ENCODE results near the gene CD55. TPM values are rescaled to one million over a fixed set of nuclear protein-coding genes. Genes with fewer than 3 reads are reported as not detected.
A peak's percentile ranks its signal among the peaks of the same experiment; 100 is the strongest.

CD55 gene
- total and polyA plus RNA-seq, 4 donors = 160 to 293 (median 255) TPM

DNA sequence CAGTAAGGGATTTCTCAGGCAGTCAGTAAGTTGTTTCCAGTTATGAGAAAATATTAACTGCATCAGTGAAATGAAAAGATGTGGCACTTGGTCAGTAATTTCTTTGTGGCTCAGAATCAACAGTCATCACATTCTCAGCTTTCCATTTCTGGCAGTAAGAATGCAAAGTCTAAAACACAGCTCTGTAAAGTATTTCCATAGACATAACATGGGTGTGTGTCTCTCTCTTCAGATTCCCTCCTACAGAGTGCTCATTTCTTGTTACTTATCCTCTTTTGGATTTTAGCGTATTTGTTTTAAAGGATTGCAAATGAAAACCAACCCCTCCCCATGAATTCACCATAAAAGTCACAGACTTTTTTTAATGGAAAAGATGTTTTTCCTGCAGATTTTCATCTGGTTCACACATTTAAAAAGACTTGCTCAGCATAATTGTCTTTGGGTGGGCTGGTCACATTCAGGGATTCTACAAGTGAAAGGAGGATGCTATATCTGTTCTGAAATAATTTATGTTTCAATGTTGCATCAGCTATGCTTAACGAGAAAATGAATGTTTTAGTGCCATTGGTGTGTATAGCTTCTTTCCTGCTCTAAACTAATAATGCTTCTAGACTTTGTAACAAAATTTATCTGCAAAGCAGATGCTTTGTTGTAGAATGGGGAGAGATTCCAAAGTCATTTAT lies 34.6 kb upstream of the CD55 start:
- 82 to 88% methylated on average over 2 of the region's 2 CpGs for WGBS, 2 donors
- H3K9me3 ChIP-seq (ENCODE audit: control insufficient read depth in 4 of 4, insufficient read depth in 3 of 4, low read length in 3 of 4) = peaks cover 0 to 4% (median 0%) of the 10 kb centered on the region in 4 donors
- no peak for ATAC-seq (ENCODE audit: insufficient read depth, low FRiP score)
- TF ChIP-seq, protein P1, sequence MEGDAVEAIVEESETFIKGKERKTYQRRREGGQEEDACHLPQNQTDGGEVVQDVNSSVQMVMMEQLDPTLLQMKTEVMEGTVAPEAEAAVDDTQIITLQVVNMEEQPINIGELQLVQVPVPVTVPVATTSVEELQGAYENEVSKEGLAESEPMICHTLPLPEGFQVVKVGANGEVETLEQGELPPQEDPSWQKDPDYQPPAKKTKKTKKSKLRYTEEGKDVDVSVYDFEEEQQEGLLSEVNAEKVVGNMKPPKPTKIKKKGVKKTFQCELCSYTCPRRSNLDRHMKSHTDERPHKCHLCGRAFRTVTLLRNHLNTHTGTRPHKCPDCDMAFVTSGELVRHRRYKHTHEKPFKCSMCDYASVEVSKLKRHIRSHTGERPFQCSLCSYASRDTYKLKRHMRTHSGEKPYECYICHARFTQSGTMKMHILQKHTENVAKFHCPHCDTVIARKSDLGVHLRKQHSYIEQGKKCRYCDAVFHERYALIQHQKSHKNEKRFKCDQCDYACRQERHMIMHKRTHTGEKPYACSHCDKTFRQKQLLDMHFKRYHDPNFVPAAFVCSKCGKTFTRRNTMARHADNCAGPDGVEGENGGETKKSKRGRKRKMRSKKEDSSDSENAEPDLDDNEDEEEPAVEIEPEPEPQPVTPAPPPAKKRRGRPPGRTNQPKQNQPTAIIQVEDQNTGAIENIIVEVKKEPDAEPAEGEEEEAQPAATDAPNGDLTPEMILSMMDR (IDR thresholded peaks at IDR 0.05; ENCODE audit: control extremely low read depth, extremely low read depth) = no peak
- no peak overlapping the region for H3K27ac ChIP-seq (ENCODE audit: low read depth in 1 of 2, low read length in 1 of 2)
- H3K4me1 ChIP-seq (ENCODE audit: control insufficient read depth in 5 of 5, insufficient read depth in 5 of 5, low read length in 5 of 5) = peaks cover 0 to 7% (median 0%) of the 10 kb centered on the region in 5 donors
- no peaks in the 10 kb centered on the region for H3K36me3 ChIP-seq (ENCODE audit: control insufficient read depth in 4 of 4, insufficient read depth in 4 of 4, low read length in 4 of 4)
- DNase-seq = peak in 1 of 3 donors; percentile 18
- no peak overlapping the region for H3K4me3 ChIP-seq
- no peak overlapping the region for H3K9ac ChIP-seq (ENCODE audit: insufficient read depth in 1 of 2, low read length in 2 of 2)
- H3K27me3 ChIP-seq (ENCODE audit: control insufficient read depth in 3 of 3, insufficient read depth in 3 of 3, low read length in 2 of 3) = no peaks in the 10 kb centered on the region

DNA sequence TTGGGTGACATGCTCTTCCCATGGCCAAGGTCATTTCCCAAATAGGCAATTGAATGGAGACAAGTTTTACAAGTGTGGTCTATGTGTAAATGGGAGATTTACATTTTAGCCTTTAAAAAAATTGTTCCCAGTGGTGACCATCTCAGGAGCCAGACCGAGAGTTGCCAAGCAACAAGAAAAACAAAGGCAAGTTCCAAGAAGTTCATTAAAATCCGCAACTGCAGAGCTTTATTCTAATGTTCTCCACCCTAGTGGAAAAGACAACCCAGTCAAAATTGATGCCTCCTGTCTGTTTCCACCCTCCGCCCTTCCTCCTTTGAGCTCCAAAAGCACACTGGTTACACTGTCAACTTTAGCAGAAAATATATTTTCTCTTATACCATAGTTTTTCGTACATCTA lies 33.2 kb upstream of the CD55 start:
- H3K27me3 ChIP-seq (ENCODE audit: control insufficient read depth in 3 of 3, insufficient read depth in 3 of 3, low read length in 2 of 3) = no peaks in the 10 kb centered on the region
- peaks cover 0 to 4% (median 0%) of the 10 kb centered on the region in 4 donors for H3K9me3 ChIP-seq (ENCODE audit: control insufficient read depth in 4 of 4, insufficient read depth in 3 of 4, low read length in 3 of 4)
- H3K4me1 ChIP-seq (ENCODE audit: control insufficient read depth in 5 of 5, insufficient read depth in 5 of 5, low read length in 5 of 5) = no peaks in the 10 kb centered on the region
- peak in 1 of 3 donors; percentile 21 for DNase-seq
- H3K36me3 ChIP-seq (ENCODE audit: control insufficient read depth in 4 of 4, insufficient read depth in 4 of 4, low read length in 4 of 4) = no peaks in the 10 kb centered on the region
- no peak overlapping the region for H3K9ac ChIP-seq (ENCODE audit: insufficient read depth in 1 of 2, low read length in 2 of 2)
- no peak for ATAC-seq (ENCODE audit: insufficient read depth, low FRiP score)
- TF ChIP-seq, protein P1 (IDR thresholded peaks at IDR 0.05; ENCODE audit: control extremely low read depth, extremely low read depth) = no peak
- WGBS, 2 donors = 78 to 84% methylated on average over 4 of the region's 4 CpGs
- H3K4me3 ChIP-seq = no peak overlapping the region
- no peak overlapping the region for H3K27ac ChIP-seq (ENCODE audit: low read depth in 1 of 2, low read length in 1 of 2)

DNA sequence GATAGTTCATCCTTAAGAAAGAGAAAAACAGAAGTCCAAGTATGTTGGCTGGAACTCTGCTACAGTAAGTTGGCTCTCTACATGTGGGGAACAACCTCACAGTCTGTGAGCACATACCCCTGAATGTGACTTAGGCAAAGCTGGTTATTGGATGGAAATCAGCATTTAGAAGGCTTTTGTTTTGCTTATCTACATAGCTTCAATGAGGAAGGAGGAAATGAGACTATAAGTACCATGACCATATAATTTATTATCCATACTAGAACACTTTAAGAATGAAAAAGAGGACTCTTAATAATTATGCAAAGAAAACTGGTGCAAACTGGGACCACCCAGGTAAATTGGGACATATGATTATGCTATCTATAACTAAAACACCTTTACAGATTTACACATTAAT lies 31.7 kb upstream of the CD55 start:
- Histone ChIP-seq H3K4me3 (no peak overlapping the region), H3K4me1 (ENCODE audit: control insufficient read depth in 5 of 5, insufficient read depth in 5 of 5, low read length in 5 of 5) (no peaks in the 10 kb centered on the region), H3K36me3 (ENCODE audit: control insufficient read depth in 4 of 4, insufficient read depth in 4 of 4, low read length in 4 of 4) (no peaks in the 10 kb centered on the region), H3K27ac (ENCODE audit: low read depth in 1 of 2, low read length in 1 of 2) (no peak overlapping the region), H3K9me3 (ENCODE audit: control insufficient read depth in 4 of 4, insufficient read depth in 3 of 4, low read length in 3 of 4) (peaks cover 0 to 4% (median 0%) of the 10 kb centered on the region in 4 donors), H3K9ac (ENCODE audit: insufficient read depth in 1 of 2, low read length in 2 of 2) (no peak overlapping the region), H3K27me3 (ENCODE audit: control insufficient read depth in 3 of 3, insufficient read depth in 3 of 3, low read length in 2 of 3) (no peaks in the 10 kb centered on the region)
- TF ChIP-seq, protein P1 (IDR thresholded peaks at IDR 0.05; ENCODE audit: control extremely low read depth, extremely low read depth) = no peak
- ATAC-seq (ENCODE audit: insufficient read depth, low FRiP score) (no peak), DNase-seq (no peak)

DNA sequence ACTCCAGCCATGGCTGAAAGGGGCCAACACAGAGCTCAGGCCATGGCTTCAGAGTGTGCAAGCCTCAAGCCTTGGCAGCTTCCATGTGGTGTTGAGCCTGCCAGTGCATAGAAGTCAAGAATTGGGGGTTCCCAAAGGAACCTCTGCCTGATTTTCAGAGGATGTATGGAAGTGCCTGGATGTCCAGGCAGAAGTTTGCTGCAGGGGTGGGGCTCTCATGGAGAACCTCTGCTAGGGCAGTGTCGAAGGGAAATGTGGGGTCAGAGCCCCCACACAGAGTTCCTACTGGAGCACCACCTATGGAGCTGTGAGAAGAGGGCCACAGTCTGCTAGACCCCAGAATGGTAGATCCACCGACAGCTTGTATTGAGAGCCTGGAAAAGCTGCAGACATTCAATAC lies 29.8 kb upstream of the CD55 start:
- no peaks in the 10 kb centered on the region for H3K4me1 ChIP-seq (ENCODE audit: control insufficient read depth in 5 of 5, insufficient read depth in 5 of 5, low read length in 5 of 5)
- H3K36me3 ChIP-seq (ENCODE audit: control insufficient read depth in 4 of 4, insufficient read depth in 4 of 4, low read length in 4 of 4) = no peaks in the 10 kb centered on the region
- TF ChIP-seq, protein P1 (IDR thresholded peaks at IDR 0.05; ENCODE audit: control extremely low read depth, extremely low read depth) = no peak
- WGBS, 2 donors = 92 to 95% methylated on average over 2 of the region's 2 CpGs
- ATAC-seq (ENCODE audit: insufficient read depth, low FRiP score) (no peak), DNase-seq (no peak)
- H3K27me3 ChIP-seq (ENCODE audit: control insufficient read depth in 3 of 3, insufficient read depth in 3 of 3, low read length in 2 of 3) = no peaks in the 10 kb centered on the region
- no peak overlapping the region for H3K9ac ChIP-seq (ENCODE audit: insufficient read depth in 1 of 2, low read length in 2 of 2)
- H3K4me3 ChIP-seq = no peak overlapping the region
- peaks cover 0 to 4% (median 0%) of the 10 kb centered on the region in 4 donors for H3K9me3 ChIP-seq (ENCODE audit: control insufficient read depth in 4 of 4, insufficient read depth in 3 of 4, low read length in 3 of 4)
- no peak overlapping the region for H3K27ac ChIP-seq (ENCODE audit: low read depth in 1 of 2, low read length in 1 of 2)
